OCI-LY1 (cell line): ENCODE data around the gene KCNA5.

Source experiments
- H2AFZ ChIP-seq: fragments of 200-600 bp; sonication (generic), shearing (Covaris generic); 2 replicates; pipeline ENCODE4 v1.6.0; 2014; ENCODE audit warnings: antibody characterized with exemption, mild to moderate bottlenecking, low read length
- H3F3A ChIP-seq: fragments of 200-600 bp; sonication (generic), shearing (Covaris generic); 2 replicates; pipeline ENCODE4 v1.6.0; 2014; ENCODE audit warnings: mild to moderate bottlenecking, antibody characterized with exemption, low read length, moderate library complexity; ENCODE audit not compliant: insufficient read depth
- H3K27ac ChIP-seq: fragments of 200-600 bp; sonication (generic); 2 replicates; pipeline ENCODE4 v1.5.1; 2014; ENCODE audit warnings: low read length, mixed run types, mild to moderate bottlenecking, low read depth; ENCODE audit not compliant: poor library complexity, severe bottlenecking
- H3K27me3 ChIP-seq: fragments of 200-600 bp; sonication (generic); 2 replicates; pipeline ENCODE4 v1.6.0; 2014; ENCODE audit warnings: antibody characterized with exemption, mild to moderate bottlenecking, low read length, moderate library complexity; ENCODE audit not compliant: insufficient read depth
- H3K36me3 ChIP-seq: fragments of 200-600 bp; sonication (generic); 2 replicates; pipeline ENCODE4 v1.6.1; 2014; ENCODE audit warnings: mild to moderate bottlenecking, antibody characterized with exemption, low read length, moderate library complexity, mixed read lengths; ENCODE audit not compliant: insufficient read depth
- H3K4me1 ChIP-seq: fragments of 200-600 bp; sonication (generic); 2 replicates; pipeline ENCODE4 v1.5.1; 2014; ENCODE audit warnings: mild to moderate bottlenecking, low read length, moderate library complexity; ENCODE audit not compliant: insufficient read depth, severe bottlenecking
- H3K4me2 ChIP-seq: fragments of 200-600 bp; sonication (generic), shearing (Covaris generic); 2 replicates; pipeline ENCODE4 v1.6.1; 2014; ENCODE audit warnings: low read length
- H3K4me3 ChIP-seq: fragments of 200-600 bp; sonication (generic); 2 replicates; pipeline ENCODE4 v1.5.1; 2014; ENCODE audit warnings: low read length, low read depth, mild to moderate bottlenecking, mixed read lengths; ENCODE audit not compliant: poor library complexity, severe bottlenecking
- H3K79me2 ChIP-seq: fragments of 200-600 bp; shearing (Covaris generic); 2 replicates; pipeline ENCODE4 v1.6.1; 2016; ENCODE audit warnings: mixed run types, low read length, mixed read lengths; ENCODE audit not compliant: insufficient read depth
- H3K9ac ChIP-seq: fragments of 200-600 bp; sonication (generic), shearing (Covaris generic); 2 replicates; pipeline ENCODE4 v1.6.1; 2014; ENCODE audit warnings: mild to moderate bottlenecking, low read length, mixed read lengths
- H3K9me2 ChIP-seq: fragments of 200-600 bp; sonication (generic), shearing (Covaris generic); 2 replicates; pipeline ENCODE4 v1.6.1; 2014; ENCODE audit warnings: low read depth, mild to moderate bottlenecking, low read length, mixed read lengths
- H3K9me3 ChIP-seq: fragments of 200-600 bp; shearing (Covaris generic); 2 replicates; pipeline ENCODE4 v1.6.1; 2014; ENCODE audit warnings: low read length, mixed read lengths
- H4K20me1 ChIP-seq: fragments of 200-600 bp; sonication (generic), shearing (Covaris generic); 2 replicates; pipeline ENCODE4 v1.6.0; 2016; ENCODE audit warnings: mild to moderate bottlenecking, low read length; ENCODE audit not compliant: insufficient read depth
- EZH2 ChIP-seq: fragments of 200-600 bp; sonication (generic), shearing (Covaris generic); IDR thresholded peaks from 2 replicates; pipeline ENCODE4 v1.8.0; 2017; ENCODE audit warnings: borderline replicate concordance, mixed run types, mild to moderate bottlenecking, antibody characterized with exemption, low read length, moderate library complexity, mixed read lengths
- TF ChIP-seq, protein P1 (sequence below): fragments of 200-600 bp; sonication (generic), shearing (Covaris generic); IDR thresholded peaks from 2 replicates; pipeline ENCODE4 v1.5.1; 2017; ENCODE audit warnings: mild to moderate bottlenecking, antibody characterized with exemption, low read length, moderate library complexity, mixed read lengths

The KCNA5 gene

DNA sequence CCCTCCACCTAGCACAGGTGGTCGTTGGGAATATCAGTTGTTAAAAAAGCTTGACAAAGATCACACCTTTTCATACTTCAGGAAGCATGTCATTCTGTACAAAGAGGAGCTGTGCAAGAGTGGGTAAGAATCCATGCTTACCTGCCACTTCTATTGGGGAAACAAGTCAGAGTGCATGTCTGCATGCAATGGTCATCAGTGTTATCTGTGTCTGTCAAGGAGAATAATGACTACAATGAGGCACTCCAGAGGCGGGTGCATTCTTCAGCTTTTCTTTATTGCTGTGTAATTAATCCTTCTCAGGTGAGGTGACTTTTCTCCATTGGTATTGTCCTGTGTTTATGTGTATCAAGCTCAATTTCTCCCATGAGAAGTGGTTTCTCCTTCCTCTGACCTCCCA lies 24.4 kb downstream of the KCNA5 start:
- TF ChIP-seq, protein P1, sequence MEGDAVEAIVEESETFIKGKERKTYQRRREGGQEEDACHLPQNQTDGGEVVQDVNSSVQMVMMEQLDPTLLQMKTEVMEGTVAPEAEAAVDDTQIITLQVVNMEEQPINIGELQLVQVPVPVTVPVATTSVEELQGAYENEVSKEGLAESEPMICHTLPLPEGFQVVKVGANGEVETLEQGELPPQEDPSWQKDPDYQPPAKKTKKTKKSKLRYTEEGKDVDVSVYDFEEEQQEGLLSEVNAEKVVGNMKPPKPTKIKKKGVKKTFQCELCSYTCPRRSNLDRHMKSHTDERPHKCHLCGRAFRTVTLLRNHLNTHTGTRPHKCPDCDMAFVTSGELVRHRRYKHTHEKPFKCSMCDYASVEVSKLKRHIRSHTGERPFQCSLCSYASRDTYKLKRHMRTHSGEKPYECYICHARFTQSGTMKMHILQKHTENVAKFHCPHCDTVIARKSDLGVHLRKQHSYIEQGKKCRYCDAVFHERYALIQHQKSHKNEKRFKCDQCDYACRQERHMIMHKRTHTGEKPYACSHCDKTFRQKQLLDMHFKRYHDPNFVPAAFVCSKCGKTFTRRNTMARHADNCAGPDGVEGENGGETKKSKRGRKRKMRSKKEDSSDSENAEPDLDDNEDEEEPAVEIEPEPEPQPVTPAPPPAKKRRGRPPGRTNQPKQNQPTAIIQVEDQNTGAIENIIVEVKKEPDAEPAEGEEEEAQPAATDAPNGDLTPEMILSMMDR: no peak
- no peak for TF ChIP-seq EZH2
- Histone ChIP-seq H3K27ac (no peak overlapping the region), H3K9me3 (no peaks in the 10 kb centered on the region), H3F3A (no peaks in the 10 kb centered on the region), H3K36me3 (no peaks in the 10 kb centered on the region), H2AFZ (no peak overlapping the region), H3K4me2 (no peak overlapping the region), H3K4me1 (no peaks in the 10 kb centered on the region), H3K79me2 (no peaks in the 10 kb centered on the region), H3K4me3 (no peak overlapping the region), H3K27me3 (no peaks in the 10 kb centered on the region), H3K9ac (no peak overlapping the region), H3K9me2 (no peaks in the 10 kb centered on the region), H4K20me1 (no peaks in the 10 kb centered on the region)

DNA sequence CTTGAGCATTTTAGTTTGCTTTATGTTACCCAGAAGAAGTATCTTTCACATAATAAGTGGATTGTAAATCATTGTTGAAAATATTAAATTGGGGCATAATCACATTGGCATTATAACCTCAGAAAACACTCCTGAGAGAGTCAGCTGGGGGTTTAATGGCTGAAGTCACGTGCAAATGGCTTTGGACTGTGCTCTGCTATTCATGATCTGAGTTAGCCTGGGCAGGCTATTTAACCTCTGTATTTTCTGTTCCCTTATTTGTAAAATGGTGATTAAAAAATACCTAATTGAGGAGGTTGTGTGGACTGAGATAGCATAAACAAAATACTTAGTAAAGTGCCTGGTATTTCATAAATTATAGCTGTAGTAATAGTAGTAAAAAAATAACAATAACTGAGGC lies 24.9 kb downstream of the KCNA5 start:
- Histone ChIP-seq H3K4me2 (no peak overlapping the region), H2AFZ (no peak overlapping the region), H3K4me3 (no peak overlapping the region), H3K9ac (no peak overlapping the region), H3K9me3 (no peaks in the 10 kb centered on the region), H3F3A (no peaks in the 10 kb centered on the region), H3K79me2 (no peaks in the 10 kb centered on the region), H3K27ac (no peak overlapping the region), H3K9me2 (no peaks in the 10 kb centered on the region), H3K27me3 (no peaks in the 10 kb centered on the region), H4K20me1 (no peaks in the 10 kb centered on the region), H3K4me1 (no peaks in the 10 kb centered on the region), H3K36me3 (no peaks in the 10 kb centered on the region)
- TF ChIP-seq, protein P1: no peak
- TF ChIP-seq EZH2: no peak

DNA sequence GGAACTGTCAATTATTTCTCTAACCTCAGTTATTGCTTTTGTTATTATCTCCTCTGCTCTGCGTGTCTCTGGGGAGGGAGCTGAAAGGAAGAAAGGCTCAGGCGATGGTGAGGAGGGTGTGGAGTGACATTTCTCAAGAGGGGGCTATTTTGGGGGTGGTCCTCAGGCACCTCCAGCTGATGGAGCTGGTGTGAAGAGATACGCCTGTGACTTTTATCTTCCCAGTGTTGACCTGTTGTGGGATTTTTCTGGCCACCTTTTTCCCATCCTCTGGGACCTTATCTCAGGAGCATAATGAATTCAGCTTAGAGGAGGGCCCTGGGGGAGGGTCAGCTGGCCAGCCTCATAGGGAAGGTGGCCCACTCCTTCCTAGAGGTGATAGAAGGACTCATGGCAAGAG lies 26.4 kb downstream of the KCNA5 start:
- Histone ChIP-seq H3K79me2 (no peaks in the 10 kb centered on the region), H4K20me1 (no peaks in the 10 kb centered on the region), H3K9me3 (no peaks in the 10 kb centered on the region), H3K27me3 (no peaks in the 10 kb centered on the region), H3K27ac (no peak overlapping the region), H3K9ac (no peak overlapping the region), H3K4me2 (no peak overlapping the region), H3K4me3 (no peak overlapping the region), H3K4me1 (no peaks in the 10 kb centered on the region), H3K36me3 (no peaks in the 10 kb centered on the region), H3K9me2 (no peaks in the 10 kb centered on the region), H2AFZ (no peak overlapping the region), H3F3A (no peaks in the 10 kb centered on the region)
- TF ChIP-seq EZH2: no peak
- TF ChIP-seq, protein P1: no peak
